ENCODE results near the gene CSGALNACT2. TPM values are rescaled to one million over a fixed set of nuclear protein-coding genes. Genes with fewer than 3 reads are reported as not detected.

CSGALNACT2 gene
- total RNA-seq, 1 experiment from 2014 or later = 22.3 TPM

DNA sequence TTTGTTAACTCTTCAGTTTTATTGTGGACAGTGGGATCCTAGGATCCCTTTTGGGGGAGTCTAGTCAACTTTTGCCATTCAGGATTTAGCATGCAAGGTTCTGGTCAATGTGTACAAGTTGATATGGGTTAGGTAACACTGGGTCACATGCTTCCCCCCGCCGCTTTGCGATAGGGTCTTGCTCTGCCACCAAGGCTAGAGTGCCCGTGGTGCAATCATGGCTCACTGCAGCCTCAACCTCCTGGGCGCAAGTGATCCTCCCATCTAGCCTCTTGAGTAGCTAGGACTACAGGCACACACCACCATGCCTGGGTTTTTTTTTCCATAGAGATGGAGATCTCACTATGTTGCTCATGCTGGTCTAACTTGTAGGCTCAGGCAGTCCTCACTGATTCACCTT lies 3.2 kb upstream of the CSGALNACT2 start:
- in situ Hi-C loops (cut with HindIII; ENCODE audit: low pct_unique_long_range_greater_than_20kb, low sequenced_read_pairs) = no loop called here

DNA sequence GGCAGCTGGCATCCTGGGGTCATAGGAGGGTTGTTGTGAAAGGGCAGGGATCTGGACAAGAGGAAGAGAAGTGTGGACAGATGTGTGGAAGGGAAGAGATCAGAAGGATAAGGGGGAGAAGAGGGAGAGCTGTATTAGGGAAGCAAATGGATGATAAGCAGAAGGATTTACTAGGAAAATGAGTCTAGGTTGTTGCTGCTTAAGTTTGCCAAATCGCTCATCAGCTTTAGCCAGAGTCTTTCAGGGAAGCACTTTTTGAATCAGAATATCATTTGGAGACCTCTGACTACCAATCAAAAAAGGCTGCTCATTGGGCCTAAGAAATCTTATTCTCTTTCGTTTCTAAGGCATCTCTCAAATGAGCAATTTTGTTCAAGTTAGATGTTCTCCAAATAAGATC lies 2.6 kb upstream of the CSGALNACT2 start:
- TF ChIP-seq POLR2AphosphoS5 (IDR thresholded peaks at IDR 0.05; ENCODE audit: low read depth, low read length) (no peak), TCF7L2 (IDR thresholded peaks at IDR 0.05; ENCODE audit: low read depth, low read length) (no peak), REST (IDR thresholded peaks at IDR 0.05; ENCODE audit: insufficient read depth in 1 of 2, low read depth in 2 of 2, low read length in 1 of 2) (no peak), SIN3A (IDR thresholded peaks at IDR 0.05; ENCODE audit: borderline replicate concordance, insufficient read depth, low read depth, low read length) (no peak)
- TF ChIP-seq, protein P1, sequence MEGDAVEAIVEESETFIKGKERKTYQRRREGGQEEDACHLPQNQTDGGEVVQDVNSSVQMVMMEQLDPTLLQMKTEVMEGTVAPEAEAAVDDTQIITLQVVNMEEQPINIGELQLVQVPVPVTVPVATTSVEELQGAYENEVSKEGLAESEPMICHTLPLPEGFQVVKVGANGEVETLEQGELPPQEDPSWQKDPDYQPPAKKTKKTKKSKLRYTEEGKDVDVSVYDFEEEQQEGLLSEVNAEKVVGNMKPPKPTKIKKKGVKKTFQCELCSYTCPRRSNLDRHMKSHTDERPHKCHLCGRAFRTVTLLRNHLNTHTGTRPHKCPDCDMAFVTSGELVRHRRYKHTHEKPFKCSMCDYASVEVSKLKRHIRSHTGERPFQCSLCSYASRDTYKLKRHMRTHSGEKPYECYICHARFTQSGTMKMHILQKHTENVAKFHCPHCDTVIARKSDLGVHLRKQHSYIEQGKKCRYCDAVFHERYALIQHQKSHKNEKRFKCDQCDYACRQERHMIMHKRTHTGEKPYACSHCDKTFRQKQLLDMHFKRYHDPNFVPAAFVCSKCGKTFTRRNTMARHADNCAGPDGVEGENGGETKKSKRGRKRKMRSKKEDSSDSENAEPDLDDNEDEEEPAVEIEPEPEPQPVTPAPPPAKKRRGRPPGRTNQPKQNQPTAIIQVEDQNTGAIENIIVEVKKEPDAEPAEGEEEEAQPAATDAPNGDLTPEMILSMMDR (IDR thresholded peaks at IDR 0.05) = no peak
- CTCF ChIA-PET = no interaction called here
- DNase-seq (ENCODE audit: low read depth, low spot score) = no peak

More for the DNA sequence above, 3.2 kb upstream of the CSGALNACT2 start:
- Histone ChIP-seq H3K9me3 (ENCODE audit: control insufficient read depth, insufficient read depth, low read depth, low read length) (no peaks in the 10 kb centered on the region), H3K36me3 (ENCODE audit: control insufficient read depth, insufficient read depth, low read length) (no peaks in the 10 kb centered on the region), H3K4me3 (ENCODE audit: low read depth in 2 of 2, low read length in 2 of 2) (no peak overlapping the region), H3K4me1 (ENCODE audit: control insufficient read depth, insufficient read depth, low read length) (peaks cover 14% of the 10 kb centered on the region), H3K27me3 (ENCODE audit: control insufficient read depth, insufficient read depth, low read length) (no peaks in the 10 kb centered on the region), H3K27ac (ENCODE audit: low read length) (no peak overlapping the region)
- intact Hi-C loops (cut with micrococcal nuclease; ENCODE audit: unreplicated experiment) = no loop called here
- POLR2A ChIA-PET = no interaction called here
- no TSS peak for BruUV-seq (replicated peaks)
- ATAC-seq (no peak), DNase-seq (ENCODE audit: low read depth, low spot score) (no peak)
- CTCF ChIA-PET = no interaction called here
- TF ChIP-seq POLR2AphosphoS5 (IDR thresholded peaks at IDR 0.05; ENCODE audit: low read depth, low read length) (no peak), SIN3A (IDR thresholded peaks at IDR 0.05; ENCODE audit: borderline replicate concordance, insufficient read depth, low read depth, low read length) (no peak), REST (IDR thresholded peaks at IDR 0.05; ENCODE audit: insufficient read depth in 1 of 2, low read depth in 2 of 2, low read length in 1 of 2) (no peak), TCF7L2 (IDR thresholded peaks at IDR 0.05; ENCODE audit: low read depth, low read length) (no peak)
- TF ChIP-seq, protein P1 (IDR thresholded peaks at IDR 0.05) = no peak

More for the DNA sequence above, 2.6 kb upstream of the CSGALNACT2 start:
- ATAC-seq = no peak
- Histone ChIP-seq H3K4me1 (ENCODE audit: control insufficient read depth, insufficient read depth, low read length) (peaks cover 19% of the 10 kb centered on the region), H3K27me3 (ENCODE audit: control insufficient read depth, insufficient read depth, low read length) (no peaks in the 10 kb centered on the region), H3K4me3 (ENCODE audit: low read depth in 2 of 2, low read length in 2 of 2) (no peak overlapping the region), H3K9me3 (ENCODE audit: control insufficient read depth, insufficient read depth, low read depth, low read length) (no peaks in the 10 kb centered on the region), H3K36me3 (ENCODE audit: control insufficient read depth, insufficient read depth, low read length) (no peaks in the 10 kb centered on the region), H3K27ac (ENCODE audit: low read length) (no peak overlapping the region)
- intact Hi-C loops (cut with micrococcal nuclease; ENCODE audit: unreplicated experiment) = no loop called here
- in situ Hi-C loops (cut with HindIII; ENCODE audit: low pct_unique_long_range_greater_than_20kb, low sequenced_read_pairs) = no loop called here
- BruUV-seq (replicated peaks) = no TSS peak
- POLR2A ChIA-PET = no interaction called here

Measured in Panc1 (cell line).